ENCODE measurements around the gene TXNDC8.

The TXNDC8 gene

GRCh38 chr9:110276781-110277180, 60.9 kb downstream of the TXNDC8 start:
- no peak for FAIRE-seq

- no peak for FAIRE-seq
Measured at GRCh38 chr9:110270211-110270995, 67.3 kb downstream of the TXNDC8 start.

- FAIRE-seq = no peak
Measured at GRCh38 chr9:110266795-110267194, 70.9 kb downstream of the TXNDC8 start.

- FAIRE-seq = no peak
Measured at GRCh38 chr9:110261632-110262031, 76.0 kb downstream of the TXNDC8 start.

GRCh38 chr9:110260911-110261310, 76.8 kb downstream of the TXNDC8 start:
- no peak for FAIRE-seq

- no peak for FAIRE-seq
Measured at GRCh38 chr9:110259566-110259965, 78.1 kb downstream of the TXNDC8 start.

GRCh38 chr9:110258690-110259091, 79.0 kb downstream of the TXNDC8 start:
- FAIRE-seq = no peak

- no peak for FAIRE-seq
Measured at GRCh38 chr9:110257956-110258355, 79.7 kb downstream of the TXNDC8 start.

GRCh38 chr9:110257097-110257841, 80.4 kb downstream of the TXNDC8 start:
- FAIRE-seq = no peak

GRCh38 chr9:110256380-110257096, 81.1 kb downstream of the TXNDC8 start, which contains the start of gene TXN:
Gene TXN (minus strand): TSS chr9:110256507. CDS start chr9:110256435, 72 bp downstream.
- FAIRE-seq = no peak

GRCh38 chr9:110255463-110256379, 81.9 kb downstream of the TXNDC8 start:
- FAIRE-seq = no peak

- no peak for FAIRE-seq
Measured at GRCh38 chr9:110255034-110255462, 82.6 kb downstream of the TXNDC8 start.

- FAIRE-seq = no peak
Measured at GRCh38 chr9:110254500-110254899, 83.2 kb downstream of the TXNDC8 start.

Measured in islet of Langerhans (tissue), 1 donor.